H9 (cell line): ENCODE measurements around the gene PRPF6. TPM values are rescaled to one million over a fixed set of nuclear protein-coding genes. Genes with fewer than 3 reads are reported as not detected.

Experiments used
- DNase-seq: peaks from one replicate; pipeline ENCODE4 v3.0.0-alpha.2; 2017
- H2AFZ ChIP-seq: one replicate; pipeline ENCODE4 v1.6.1; 2013; ENCODE audit warnings: mild to moderate bottlenecking, low read length, control low read depth, moderate library complexity
- H2AK5ac ChIP-seq: 2 replicates; pipeline ENCODE4 v1.6.1; 2013; ENCODE audit warnings: low read length, control low read depth, mixed read lengths; ENCODE audit not compliant: insufficient read length
- H2BK120ac ChIP-seq: one replicate; pipeline ENCODE4 v1.6.1; 2013; ENCODE audit warnings: low read depth, mild to moderate bottlenecking, low read length, control low read depth, inconsistent platforms; ENCODE audit not compliant: poor library complexity, severe bottlenecking
- H2BK12ac ChIP-seq: 2 replicates; pipeline ENCODE4 v1.6.1; 2013; ENCODE audit warnings: low read length, control low read depth, mixed read lengths, low read depth; ENCODE audit not compliant: insufficient read length
- H2BK15ac ChIP-seq: 2 replicates; pipeline ENCODE4 v1.6.1; 2013; ENCODE audit warnings: low read depth, low read length, control low read depth
- H2BK20ac ChIP-seq: one replicate; pipeline ENCODE4 v1.6.1; 2013; ENCODE audit warnings: low read depth, mild to moderate bottlenecking, low read length, control low read depth, inconsistent platforms; ENCODE audit not compliant: poor library complexity, severe bottlenecking
- H2BK5ac ChIP-seq: 2 replicates; pipeline ENCODE4 v1.6.1; 2013; ENCODE audit warnings: low read length, control low read depth, mixed read lengths; ENCODE audit not compliant: insufficient read length
- H3K14ac ChIP-seq: 2 replicates; pipeline ENCODE4 v1.6.1; 2013; ENCODE audit warnings: low read length, control low read depth; ENCODE audit not compliant: insufficient read depth
- H3K18ac ChIP-seq: 2 replicates; pipeline ENCODE4 v1.6.1; 2013; ENCODE audit warnings: low read depth, mild to moderate bottlenecking, mixed read lengths, low read length, control low read depth; ENCODE audit not compliant: insufficient read length
- H3K23ac ChIP-seq: 2 replicates; pipeline ENCODE4 v1.6.1; 2013; ENCODE audit warnings: low read length, control low read depth, mixed read lengths, low read depth; ENCODE audit not compliant: insufficient read length
- H3K23me2 ChIP-seq: 2 replicates; pipeline ENCODE4 v1.6.1; 2013; ENCODE audit warnings: low read depth, mild to moderate bottlenecking, mixed read lengths, low read length, control low read depth; ENCODE audit not compliant: insufficient read length, poor library complexity, severe bottlenecking
- H3K27ac ChIP-seq: 2 replicates; pipeline ENCODE4 v1.5.1; 2013; ENCODE audit warnings: low read length, control low read depth, mixed read lengths, low read depth; ENCODE audit not compliant: insufficient read length
- H3K27me3 ChIP-seq: 2 replicates; pipeline ENCODE4 v1.6.1; 2013; ENCODE audit warnings: low read length, control low read depth, inconsistent platforms; ENCODE audit not compliant: insufficient read depth
- H3K4ac ChIP-seq: 2 replicates; pipeline ENCODE4 v1.6.1; 2013; ENCODE audit warnings: low read depth, mild to moderate bottlenecking, control low read depth, inconsistent platforms, low read length, moderate library complexity
- H3K4me1 ChIP-seq: 2 replicates; pipeline ENCODE4 v1.6.1; 2013; ENCODE audit warnings: low read length, control low read depth, inconsistent platforms; ENCODE audit not compliant: insufficient read depth
- H3K4me2 ChIP-seq: 2 replicates; pipeline ENCODE4 v1.6.1; 2013; ENCODE audit warnings: low read length, control low read depth, mixed read lengths; ENCODE audit not compliant: insufficient read length, insufficient read depth
- H3K56ac ChIP-seq: 2 replicates; pipeline ENCODE4 v1.6.1; 2013; ENCODE audit warnings: low read depth, mild to moderate bottlenecking, mixed read lengths, low read length, control low read depth; ENCODE audit not compliant: insufficient read length
- H3K79me1 ChIP-seq: 2 replicates; pipeline ENCODE4 v1.6.1; 2013; ENCODE audit warnings: low read depth, mild to moderate bottlenecking, moderate library complexity, low read length, control low read depth, inconsistent platforms; ENCODE audit not compliant: insufficient read depth, poor library complexity, severe bottlenecking
- H3K79me2 ChIP-seq: 2 replicates; pipeline ENCODE4 v1.6.1; 2013; ENCODE audit warnings: low read length, control low read depth, inconsistent platforms; ENCODE audit not compliant: insufficient read depth
- H3K9ac ChIP-seq: 2 replicates; pipeline ENCODE4 v1.6.1; 2013; ENCODE audit warnings: low read length, control low read depth, mixed read lengths; ENCODE audit not compliant: insufficient read length; ENCODE audit errors: extremely low read depth
- H3K9me3 ChIP-seq: one replicate; pipeline ENCODE4 v1.6.1; 2013; ENCODE audit warnings: low read depth, low read length, inconsistent platforms; ENCODE audit not compliant: control insufficient read depth
- H3T11ph ChIP-seq: one replicate; pipeline ENCODE4 v1.6.1; 2013; ENCODE audit warnings: mild to moderate bottlenecking, low read length, control low read depth, inconsistent platforms
- H4K20me1 ChIP-seq: one replicate; pipeline ENCODE4 v1.6.1; 2013; ENCODE audit not compliant: control insufficient read depth, insufficient read length, insufficient read depth
- H4K5ac ChIP-seq: 2 replicates; pipeline ENCODE4 v1.6.1; 2013; ENCODE audit warnings: low read depth, mild to moderate bottlenecking, mixed read lengths, low read length, control low read depth; ENCODE audit not compliant: insufficient read length
- H4K8ac ChIP-seq: replicated peaks from 2 replicates; pipeline ENCODE4 v1.6.1; 2013; ENCODE audit warnings: low read length, control low read depth, mixed read lengths, low read depth; ENCODE audit not compliant: insufficient read length
- H4K91ac ChIP-seq: 2 replicates; pipeline ENCODE4 v1.6.1; 2013; ENCODE audit warnings: low read depth, mild to moderate bottlenecking, moderate library complexity, mixed read lengths, low read length, control low read depth; ENCODE audit not compliant: insufficient read length
- H3K27ac Mint-ChIP-seq, 3 experiments: 2 replicates in 2 of 3; 3 replicates in 1 of 3; pipeline ENCODE4 v1.8.0; 2020 to 2021; ENCODE audit warnings: mixed read lengths in 3 of 3, mild to moderate bottlenecking in 1 of 3, moderate library complexity in 1 of 3
- H3K27me3 Mint-ChIP-seq: 2 replicates; pipeline ENCODE4 v1.8.0; 2021; ENCODE audit warnings: low read depth, mild to moderate bottlenecking, moderate library complexity, mixed read lengths
- H3K36me3 Mint-ChIP-seq, 3 experiments: 2 replicates in 2 of 3; 3 replicates in 1 of 3; pipeline ENCODE4 v1.8.0; 2020 to 2021; ENCODE audit warnings: low read depth in 3 of 3, mixed read lengths in 3 of 3; ENCODE audit not compliant: insufficient read depth in 1 of 3
- H3K4me1 Mint-ChIP-seq, 2 experiments: 2 replicates each; pipeline ENCODE4 v1.8.0; 2020; ENCODE audit warnings: mixed read lengths in 2 of 2
- H3K4me3 Mint-ChIP-seq, 2 experiments: 2 replicates in 1 of 2; 3 replicates in 1 of 2; pipeline ENCODE4 v1.8.0; 2020 to 2021; ENCODE audit warnings: mild to moderate bottlenecking in 2 of 2, mixed read lengths in 2 of 2, moderate library complexity in 1 of 2
- H3K9me3 Mint-ChIP-seq, 2 experiments: 2 replicates in 1 of 2; 3 replicates in 1 of 2; pipeline ENCODE4 v1.8.0; 2020; ENCODE audit warnings: mild to moderate bottlenecking in 2 of 2, mixed read lengths in 2 of 2, moderate library complexity in 1 of 2
- WGBS: extraction: QIAGEN DNeasy Blood & Tissue Kit; methylation state at CpG from one replicate; pipeline ENCODE4 v1.1.7; 2013; ENCODE audit warnings: missing lambda C conversion rate, low lambda C conversion rate, mixed read lengths; ENCODE audit not compliant: insufficient read length; ENCODE audit errors: extremely low coverage; 5-methylcytosine and 5-hydroxymethylcytosine counted together
- total RNA-seq: library from RNA; stranded (reverse); gene quantifications from 2 replicates; pipeline ENCODE4 v1.2.1, GENCODE V29; 2021
- TF ChIP-seq, protein P1 (sequence below): fragments of 200-600 bp; sonication (generic); conservative IDR thresholded peaks from 3 replicates; pipeline ENCODE4 v1.8.0; 2021; ENCODE audit warnings: antibody characterized with exemption, mild to moderate bottlenecking

PRPF6 gene
- total RNA-seq, 1 experiment from 2014 or later, result 87.9 TPM

DNA sequence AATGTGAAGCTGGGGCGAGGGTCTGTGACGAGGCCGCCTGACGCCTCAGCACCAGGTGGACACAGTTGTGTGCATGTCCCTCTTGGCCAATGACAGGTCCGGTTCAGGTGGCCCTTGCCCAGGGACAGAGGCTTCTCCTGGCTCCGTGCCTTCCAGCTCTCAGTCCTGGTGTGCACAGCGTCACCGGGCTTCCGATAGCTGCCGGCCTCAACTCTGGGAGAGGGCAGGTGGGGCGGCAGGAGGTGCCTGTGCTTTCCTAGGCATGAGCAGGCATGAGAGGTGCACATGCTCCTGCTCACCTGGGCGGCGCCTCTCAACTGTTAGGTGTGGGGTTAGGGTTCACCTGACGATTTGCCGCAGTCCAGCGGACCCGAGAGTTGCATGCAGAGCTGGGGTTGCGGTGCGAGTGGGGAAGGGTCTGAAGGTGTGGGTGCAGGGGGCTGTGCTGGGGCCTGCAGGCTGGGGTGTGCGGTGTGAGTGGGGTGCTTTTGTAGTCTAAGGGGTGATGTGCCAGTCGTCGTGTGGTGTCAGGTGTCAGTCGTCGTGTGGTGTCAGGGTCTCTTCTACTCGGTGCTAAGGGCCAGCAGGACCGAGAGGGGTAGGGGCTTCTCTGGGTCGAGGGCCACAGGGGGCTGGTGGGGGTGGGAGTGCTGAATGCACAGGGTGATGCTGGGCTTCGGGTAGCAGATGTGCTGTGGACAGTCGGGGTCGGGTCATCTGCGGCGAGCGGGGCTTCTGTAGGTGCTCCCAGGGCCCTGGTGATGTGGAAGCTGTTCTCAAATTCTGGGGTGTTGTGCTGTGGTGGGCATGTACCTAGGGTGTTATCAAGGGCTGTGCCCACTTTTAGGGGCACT is 72.3 kb downstream of the PRPF6 start:
- Histone ChIP-seq H3K4me2 (no peak overlapping the region), H3K4ac (no peak overlapping the region), H3K9ac (no peak overlapping the region), H4K20me1 (no peaks in the 10 kb centered on the region), H2AFZ (no peak overlapping the region), H3K9me3 (no peaks in the 10 kb centered on the region), H3K27me3 (peaks cover 6% of the 10 kb centered on the region; the same call in 1 of the 2 replicates), H2BK20ac (no peak overlapping the region), H3K14ac (no peak overlapping the region), H4K91ac (no peak overlapping the region), H3K79me1 (no peaks in the 10 kb centered on the region), H2BK5ac (no peak overlapping the region), H3K27ac (no peak overlapping the region), H4K5ac (no peak overlapping the region), H3T11ph (no peak overlapping the region), H3K4me1 (no peaks in the 10 kb centered on the region), H3K79me2 (no peaks in the 10 kb centered on the region), H2BK120ac (no peak overlapping the region), H3K56ac (no peak overlapping the region), H2BK15ac (no peak overlapping the region), H3K23me2 (no peaks in the 10 kb centered on the region), H3K23ac (no peak overlapping the region), H4K8ac (no peak overlapping the region), H3K18ac (no peak overlapping the region), H2BK12ac (no peak overlapping the region), H2AK5ac (no peak overlapping the region)
- Mint-ChIP-seq H3K9me3 (no peaks in the 10 kb centered on the region; a peak in 1 of 5 replicates), H3K27me3 (peaks cover 37% of the 10 kb centered on the region), H3K4me1 (peaks cover 21 to 29% of the 10 kb centered on the region in 2 experiments), H3K27ac (peak overlapping the region in 2 of 3 experiments; percentile 3 to 39; a peak in 2 of 7 replicates), H3K36me3 (no peaks in the 10 kb centered on the region; a peak in 1 of 7 replicates), H3K4me3 (no peak overlapping the region; a peak in 2 of 5 replicates)
- no peak for DNase-seq
- TF ChIP-seq, protein P1, sequence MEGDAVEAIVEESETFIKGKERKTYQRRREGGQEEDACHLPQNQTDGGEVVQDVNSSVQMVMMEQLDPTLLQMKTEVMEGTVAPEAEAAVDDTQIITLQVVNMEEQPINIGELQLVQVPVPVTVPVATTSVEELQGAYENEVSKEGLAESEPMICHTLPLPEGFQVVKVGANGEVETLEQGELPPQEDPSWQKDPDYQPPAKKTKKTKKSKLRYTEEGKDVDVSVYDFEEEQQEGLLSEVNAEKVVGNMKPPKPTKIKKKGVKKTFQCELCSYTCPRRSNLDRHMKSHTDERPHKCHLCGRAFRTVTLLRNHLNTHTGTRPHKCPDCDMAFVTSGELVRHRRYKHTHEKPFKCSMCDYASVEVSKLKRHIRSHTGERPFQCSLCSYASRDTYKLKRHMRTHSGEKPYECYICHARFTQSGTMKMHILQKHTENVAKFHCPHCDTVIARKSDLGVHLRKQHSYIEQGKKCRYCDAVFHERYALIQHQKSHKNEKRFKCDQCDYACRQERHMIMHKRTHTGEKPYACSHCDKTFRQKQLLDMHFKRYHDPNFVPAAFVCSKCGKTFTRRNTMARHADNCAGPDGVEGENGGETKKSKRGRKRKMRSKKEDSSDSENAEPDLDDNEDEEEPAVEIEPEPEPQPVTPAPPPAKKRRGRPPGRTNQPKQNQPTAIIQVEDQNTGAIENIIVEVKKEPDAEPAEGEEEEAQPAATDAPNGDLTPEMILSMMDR, result no peak
- no CpG with 5 or more reads among the region's 33 CpGs for WGBS
